DMS153 (cell line): Measurements from ENCODE around the gene IQSEC3.

ENCODE experiments used
- DNase-seq: peaks from one replicate; lab custom pipeline; 2025; lab: John Stamatoyannopoulos, UW

The IQSEC3 gene

GRCh38 chr12:197911-198695 lies 131.5 kb downstream of the IQSEC3 start:
- DNase-seq = no peak

- DNase-seq = no peak
Measured at GRCh38 chr12:198705-199104, 132.1 kb downstream of the IQSEC3 start.

- DNase-seq = no peak
Measured at GRCh38 chr12:201361-201760, 134.8 kb downstream of the IQSEC3 start.

GRCh38 chr12:202081-202731 lies 135.6 kb downstream of the IQSEC3 start:
- no peak for DNase-seq

GRCh38 chr12:203074-203461 lies 136.5 kb downstream of the IQSEC3 start:
- no peak for DNase-seq

- DNase-seq = no peak
Measured at GRCh38 chr12:203462-204260, 137.1 kb downstream of the IQSEC3 start.

- no peak for DNase-seq
Measured at GRCh38 chr12:204261-204678, 137.7 kb downstream of the IQSEC3 start.

- DNase-seq = no peak
Measured at GRCh38 chr12:205026-205425, 138.5 kb downstream of the IQSEC3 start.

- no peak for DNase-seq
Measured at GRCh38 chr12:206746-207440, 140.3 kb downstream of the IQSEC3 start.

GRCh38 chr12:207804-208203 lies 141.2 kb downstream of the IQSEC3 start:
- no peak for DNase-seq

- no peak for DNase-seq
Measured at GRCh38 chr12:208813-209212, 142.2 kb downstream of the IQSEC3 start.

- no peak for DNase-seq
Measured at GRCh38 chr12:209246-209645, 142.7 kb downstream of the IQSEC3 start.

- no peak for DNase-seq
Measured at GRCh38 chr12:209851-210250, 143.3 kb downstream of the IQSEC3 start.

GRCh38 chr12:210277-211141 lies 143.9 kb downstream of the IQSEC3 start:
- no peak for DNase-seq

GRCh38 chr12:211142-211465 lies 144.5 kb downstream of the IQSEC3 start:
- DNase-seq = no peak

GRCh38 chr12:211639-212414 lies 145.3 kb downstream of the IQSEC3 start:
- DNase-seq = no peak

- no peak for DNase-seq
Measured at GRCh38 chr12:212415-212714, 145.8 kb downstream of the IQSEC3 start.

GRCh38 chr12:212715-213526 lies 146.4 kb downstream of the IQSEC3 start:
- no peak for DNase-seq

- DNase-seq = no peak
Measured at GRCh38 chr12:213527-213932, 147.0 kb downstream of the IQSEC3 start.
